OCI-LY7 (cell line): ENCODE results near the gene FGGY. TPM values are rescaled to one million over a fixed set of nuclear protein-coding genes. Genes with fewer than 3 reads are reported as not detected.

Experiments
- BruUV-seq: library from RNA; stranded (reverse); fragments of 400-500 nt; replicated peaks from 2 replicates; lab custom pipeline; 2021; lab: Mats Ljungman, UMichigan
- CTCF ChIA-PET: fragments of 300-600 bp; sonication (Branson Sonifier 250); formaldehyde crosslinking; loops from one replicate; lab custom pipeline; 2022; ENCODE audit warnings: antibody characterized with exemption; ENCODE audit not compliant: unreplicated experiment; lab: Charles Lee
- POLR2A ChIA-PET: fragments of 300-600 bp; sonication (Branson Sonifier 250); formaldehyde crosslinking; loops from one replicate; lab custom pipeline; 2022; ENCODE audit warnings: antibody characterized with exemption; lab: Charles Lee
- DNase-seq: peaks from one replicate; pipeline ENCODE4 v3.0.0-alpha.2; 2015; ENCODE audit warnings: low spot score
- H2AFZ ChIP-seq: fragments of 200-600 bp; sonication (generic), shearing (Covaris generic); 2 replicates; pipeline ENCODE4 v1.6.1; 2014; ENCODE audit warnings: mild to moderate bottlenecking, antibody characterized with exemption, low read length, moderate library complexity
- H3K27ac ChIP-seq: fragments of 200-600 bp; sonication (generic); 2 replicates; pipeline ENCODE4 v1.5.1; 2014; ENCODE audit warnings: mixed run types, low read depth, mild to moderate bottlenecking, moderate library complexity, low read length, inconsistent platforms; ENCODE audit not compliant: poor library complexity, severe bottlenecking
- H3K36me3 ChIP-seq: fragments of 200-600 bp; sonication (generic); 2 replicates; pipeline ENCODE4 v1.6.1; 2014; ENCODE audit warnings: mild to moderate bottlenecking, antibody characterized with exemption, low read length, moderate library complexity, mixed read lengths; ENCODE audit not compliant: insufficient read depth
- H3K4me1 ChIP-seq: fragments of 200-600 bp; sonication (generic); 2 replicates; pipeline ENCODE4 v1.5.1; 2014; ENCODE audit warnings: mild to moderate bottlenecking, low read length; ENCODE audit not compliant: insufficient read depth, poor library complexity, severe bottlenecking
- H3K4me2 ChIP-seq: fragments of 200-600 bp; sonication (generic); 2 replicates; pipeline ENCODE4 v1.6.1; 2014; ENCODE audit warnings: mild to moderate bottlenecking, low read length
- H3K4me3 ChIP-seq: fragments of 200-600 bp; sonication (generic); 2 replicates; pipeline ENCODE4 v1.5.1; 2014; ENCODE audit warnings: mild to moderate bottlenecking, low read depth, low read length; ENCODE audit not compliant: poor library complexity, severe bottlenecking
- H3K79me2 ChIP-seq: fragments of 200-600 bp; sonication (generic); 2 replicates; pipeline ENCODE4 v1.6.1; 2016; ENCODE audit warnings: low read depth, mild to moderate bottlenecking, low read length, moderate library complexity, mixed read lengths; ENCODE audit not compliant: insufficient read depth
- H3K9me2 ChIP-seq: fragments of 200-600 bp; sonication (generic); 2 replicates; pipeline ENCODE4 v1.6.1; 2016; ENCODE audit warnings: mild to moderate bottlenecking, low read length, mixed read lengths; ENCODE audit not compliant: insufficient read depth
- H3K9me3 ChIP-seq: fragments of 200-600 bp; sonication (generic); 2 replicates; pipeline ENCODE4 v1.6.1; 2014; ENCODE audit warnings: mild to moderate bottlenecking, mixed run types, low read length, mixed read lengths
- H4K20me1 ChIP-seq: fragments of 200-600 bp; sonication (generic); 2 replicates; pipeline ENCODE4 v1.6.1; 2014; ENCODE audit warnings: mild to moderate bottlenecking, antibody characterized with exemption, low read length, moderate library complexity, mixed read lengths; ENCODE audit not compliant: insufficient read depth
- CTCF ChIP-seq: fragments of 200-600 bp; sonication (generic); conservative IDR thresholded peaks from 2 replicates; pipeline ENCODE4 v1.5.1; 2014; ENCODE audit warnings: mild to moderate bottlenecking, antibody characterized with exemption, low read length, moderate library complexity, mixed read lengths
- EZH2phosphoT487 ChIP-seq: fragments of 200-600 bp; sonication (generic); IDR thresholded peaks from 2 replicates; pipeline ENCODE4 v1.6.1; 2018; ENCODE audit warnings: low read depth, borderline replicate concordance, mild to moderate bottlenecking, mixed run types, antibody characterized with exemption, low read length, moderate library complexity, mixed read lengths
- intact Hi-C: fragments of 100-400 bp; cut with micrococcal nuclease; formaldehyde crosslinking; loops from one replicate; pipeline ENCODE4 v1.10.0; 2022; ENCODE audit not compliant: unreplicated experiment
- total RNA-seq, 2 experiments: library from RNA; depleted of rRNA in 1 of 2; stranded (reverse); fragments of >200 nt in 1 of 2; shearing (Covaris generic) in 1 of 2; gene quantifications; 2 replicates each; pipeline ENCODE4 v1.2.3, GENCODE V29; 2014 to 2022

FGGY gene
- total RNA-seq, 2 experiments from 2014 or later = 0.63 to 4.5 TPM

GRCh38 chr1:59272507-59272906 lies 24.4 kb upstream of the FGGY start:
- H3K27ac ChIP-seq = no peak overlapping the region

GRCh38 chr1:59276439-59276851 lies 20.4 kb upstream of the FGGY start:
- TF ChIP-seq CTCF (no peak), EZH2phosphoT487 (no peak)
- H3K27ac ChIP-seq = no peak overlapping the region
- H2AFZ ChIP-seq = no peak overlapping the region
- no peaks in the 10 kb centered on the region for H3K4me1 ChIP-seq
- no peaks in the 10 kb centered on the region for H4K20me1 ChIP-seq
- no peaks in the 10 kb centered on the region for H3K9me3 ChIP-seq
- no peaks in the 10 kb centered on the region for H3K36me3 ChIP-seq
- CTCF ChIA-PET = no interaction called here
- H3K79me2 ChIP-seq = no peaks in the 10 kb centered on the region
- H3K4me3 ChIP-seq = no peak overlapping the region
- POLR2A ChIA-PET = no interaction called here
- no peak for DNase-seq
- no peaks in the 10 kb centered on the region for H3K9me2 ChIP-seq
- intact Hi-C loops = no loop called here
- no peak overlapping the region for H3K4me2 ChIP-seq
- BruUV-seq = no TSS peak

More at GRCh38 chr1:59272507-59272906, 24.4 kb upstream of the FGGY start:
- TF ChIP-seq EZH2phosphoT487 (no peak), CTCF (no peak)
- H3K4me3 ChIP-seq = no peak overlapping the region
- H3K79me2 ChIP-seq = no peaks in the 10 kb centered on the region
- H3K9me3 ChIP-seq = no peaks in the 10 kb centered on the region
- H3K36me3 ChIP-seq = no peaks in the 10 kb centered on the region
- ChIA-PET POLR2A (no interaction called here), CTCF (no interaction called here)
- no peak for DNase-seq
- no peaks in the 10 kb centered on the region for H3K9me2 ChIP-seq
- H2AFZ ChIP-seq = no peak overlapping the region
- BruUV-seq = no TSS peak
- intact Hi-C loops = no loop called here
- no peaks in the 10 kb centered on the region for H3K4me1 ChIP-seq
- H3K4me2 ChIP-seq = no peak overlapping the region
- no peaks in the 10 kb centered on the region for H4K20me1 ChIP-seq

GRCh38 chr1:59278780-59279354 lies 18.0 kb upstream of the FGGY start:
- Histone ChIP-seq H4K20me1 (no peaks in the 10 kb centered on the region), H2AFZ (no peak overlapping the region), H3K36me3 (no peaks in the 10 kb centered on the region), H3K27ac (no peak overlapping the region), H3K9me2 (no peaks in the 10 kb centered on the region), H3K4me3 (no peak overlapping the region), H3K79me2 (no peaks in the 10 kb centered on the region), H3K9me3 (no peaks in the 10 kb centered on the region), H3K4me2 (no peak overlapping the region), H3K4me1 (no peaks in the 10 kb centered on the region)
- CTCF ChIA-PET = no interaction called here
- no TSS peak for BruUV-seq
- POLR2A ChIA-PET = interaction anchor here (0.5 kb wide), 1 partner anchor 782 kb away, joined by 4 read pairs; no protein-coding TSS in a partner anchor
- no peak for TF ChIP-seq CTCF
- intact Hi-C loops = no loop called here
- DNase-seq = no peak
